ENCODE results near the gene SETD7.

The SETD7 gene

DNA sequence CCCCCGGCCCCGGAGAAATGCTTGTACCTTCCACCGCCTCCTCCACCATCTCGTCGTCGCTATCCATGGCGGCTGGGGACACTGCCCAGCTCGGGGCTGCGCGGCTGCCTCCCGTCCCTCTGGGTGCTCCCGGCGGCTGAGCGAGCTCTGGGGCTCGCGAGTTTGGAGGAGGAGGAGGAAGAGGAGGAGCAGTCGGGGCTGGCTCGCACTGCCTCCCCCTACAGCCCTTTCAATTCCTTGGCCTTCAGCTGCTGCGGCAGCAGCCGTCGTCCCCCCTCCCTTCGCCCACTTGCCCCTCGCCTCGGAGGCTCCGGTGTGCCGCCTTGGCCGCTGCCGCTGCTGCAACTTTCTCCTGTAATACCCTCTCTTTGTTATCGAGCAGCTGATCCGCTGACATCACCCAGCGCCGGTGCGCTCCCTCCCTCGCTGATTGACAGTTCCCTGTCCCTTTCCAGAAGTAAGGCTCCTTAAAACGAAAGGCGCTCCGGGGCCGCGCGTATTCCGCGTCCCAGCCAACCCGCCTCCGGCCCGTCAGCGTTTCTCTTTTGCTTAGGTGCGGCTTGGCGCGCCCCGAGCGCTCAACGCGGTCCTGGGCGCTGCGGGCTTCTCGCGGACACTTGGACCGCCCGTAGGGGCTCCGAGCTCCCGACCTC, at the start of gene SETD7:
Gene SETD7, minus strand, starts transcription at position 149 of the 653 bp plus-strand sequence. Its CDS starts 82 bp downstream, at position 67.
- ATAC-seq: peak; percentile 48
- Mint-ChIP-seq H3K4me1 (peaks cover 69% of the 10 kb centered on the region), H3K4me3 (peak within 1 kb of the TSS; percentile 93 to 97)

DNA sequence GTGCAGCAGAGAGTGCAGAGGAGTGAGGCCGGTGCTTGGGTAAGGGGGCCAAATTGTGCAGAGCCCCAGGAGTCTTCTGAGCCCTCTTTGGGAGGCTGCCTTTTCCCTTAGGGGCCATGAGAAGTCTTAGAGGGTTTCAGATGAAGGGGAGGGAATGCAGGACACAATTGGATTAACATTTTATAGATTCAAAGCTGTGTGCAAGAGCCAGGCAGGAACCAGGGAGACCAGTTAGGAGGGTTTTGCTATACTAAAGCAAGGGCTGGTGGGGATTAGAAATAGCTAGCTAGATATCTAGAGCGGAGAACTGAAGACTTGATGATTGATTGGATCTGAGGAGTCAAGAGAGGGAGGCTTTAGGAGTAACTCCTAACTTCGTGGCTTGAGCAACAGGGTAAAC, 49.5 kb upstream of the SETD7 start:
- no peak for DNase-seq
- peak overlapping the region; percentile 69 to 77 for H3K4me3 Mint-ChIP-seq
- no peak for ATAC-seq
- H3K27me3 Mint-ChIP-seq: peaks cover 17% of the 10 kb centered on the region
- H3K4me1 Mint-ChIP-seq: peaks cover 16% of the 10 kb centered on the region
- no peak overlapping the region for H3K27ac Mint-ChIP-seq
- peaks cover 13 to 18% of the 10 kb centered on the region in 2 donors for H3K9me3 Mint-ChIP-seq

More for the DNA sequence above, at the start of gene SETD7:
- H3K27ac Mint-ChIP-seq: peak within 1 kb of the TSS; percentile 98 to 99
- DNase-seq: peak; percentile 59 to 67
- no peaks in the 10 kb centered on the region for H3K9me3 Mint-ChIP-seq
- H3K27me3 Mint-ChIP-seq: no peaks in the 10 kb centered on the region

DNA sequence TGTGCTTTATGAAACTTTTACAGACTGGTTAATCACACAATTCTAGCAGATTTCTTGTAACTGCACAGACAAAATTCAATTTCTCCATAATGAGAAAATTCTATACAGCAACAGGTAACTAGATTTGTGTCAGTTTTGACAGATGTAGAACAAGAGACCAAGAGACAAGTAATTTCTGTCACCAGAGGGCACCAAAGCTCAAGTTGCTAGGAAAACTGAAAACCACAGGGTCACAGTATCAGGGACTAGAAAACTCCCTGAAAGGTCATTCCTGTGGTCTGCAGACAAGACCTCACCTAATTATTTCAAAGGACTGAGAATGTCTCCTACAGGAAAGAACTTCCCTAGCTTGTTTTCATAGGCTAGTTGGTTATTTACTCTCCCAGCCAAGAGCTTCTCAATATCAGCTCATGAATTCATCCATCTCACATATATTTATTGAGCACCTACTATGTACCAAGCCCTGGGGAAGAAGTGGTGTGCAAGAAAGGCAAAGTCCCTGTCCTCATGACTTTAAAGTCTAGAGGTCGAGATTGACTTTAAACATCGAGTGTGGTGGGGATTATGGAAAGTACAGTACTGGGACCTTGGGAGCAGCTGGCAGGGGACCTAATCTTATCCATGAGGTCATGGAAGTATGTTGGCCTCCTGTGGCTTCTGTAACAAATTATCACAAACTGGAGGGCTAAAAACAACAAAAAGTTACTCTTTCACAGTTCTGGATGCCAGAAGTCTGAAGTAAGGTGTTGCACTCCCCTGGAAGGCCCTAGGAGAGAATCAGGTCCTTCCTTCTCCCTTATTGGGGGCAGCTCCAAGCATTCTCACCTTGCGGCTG, 47.8 kb upstream of the SETD7 start:
- Mint-ChIP-seq H3K4me1 (peaks cover 16% of the 10 kb centered on the region), H3K27ac (no peak overlapping the region), H3K9me3 (peaks cover 13 to 18% of the 10 kb centered on the region in 2 donors), H3K4me3 (no peak overlapping the region), H3K27me3 (peaks cover 17% of the 10 kb centered on the region)
- DNase-seq (no peak), ATAC-seq (peak; percentile 64)

DNA sequence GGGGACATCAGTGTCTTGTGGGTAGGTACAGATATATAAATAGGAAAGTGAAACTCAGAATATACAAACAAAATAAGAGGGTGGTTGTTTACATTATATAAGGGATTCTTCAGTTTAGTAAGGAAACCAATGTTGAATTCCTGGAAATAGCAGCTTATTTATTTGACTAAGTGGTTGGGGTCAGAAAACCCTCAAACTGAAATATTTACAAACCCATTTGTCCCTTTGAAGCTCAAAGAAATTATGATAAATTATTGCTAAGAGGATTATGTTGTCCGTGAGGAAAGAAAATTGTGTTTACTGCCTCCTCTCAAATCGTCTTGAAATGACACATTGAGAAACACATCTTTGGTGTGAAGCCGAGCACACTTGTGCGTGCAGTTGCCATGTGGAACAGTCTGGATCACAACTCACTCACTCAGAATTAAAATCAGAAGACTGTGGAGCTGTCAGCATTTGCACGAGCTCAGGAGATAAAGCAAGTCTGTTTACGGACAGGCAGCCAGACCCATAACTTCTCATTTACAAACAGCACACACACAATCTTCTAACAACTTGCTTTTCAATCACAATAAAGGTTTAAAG, 46.8 kb upstream of the SETD7 start:
- no peak for ATAC-seq

DNA sequence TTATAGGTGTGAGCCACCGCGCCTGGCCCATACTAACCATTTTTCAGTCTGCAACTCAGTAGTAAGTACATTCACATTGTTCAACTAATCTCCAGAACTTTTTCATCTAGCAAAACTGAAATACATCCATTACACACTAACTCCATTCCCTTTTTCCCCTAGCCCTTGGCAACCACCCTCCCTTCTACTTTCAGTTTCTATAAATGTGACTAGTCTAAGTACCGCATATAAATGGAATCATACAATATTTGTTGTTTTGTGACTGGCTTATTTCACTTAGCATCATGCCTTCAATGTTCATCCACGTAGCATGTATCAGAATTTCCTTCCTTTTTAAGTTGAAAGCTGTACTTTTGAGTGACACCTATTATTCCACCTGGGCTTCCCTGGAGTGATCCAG, 44.6 kb upstream of the SETD7 start:
- no peak for ATAC-seq
- no peak overlapping the region for H3K4me3 Mint-ChIP-seq
- DNase-seq: no peak
- no peak overlapping the region for H3K27ac Mint-ChIP-seq
- H3K9me3 Mint-ChIP-seq: peaks cover 2 to 4% of the 10 kb centered on the region in 2 donors
- H3K4me1 Mint-ChIP-seq: peaks cover under 1% of the 10 kb centered on the region
- H3K27me3 Mint-ChIP-seq: peaks cover 14% of the 10 kb centered on the region

More for the DNA sequence above, 46.8 kb upstream of the SETD7 start:
- Mint-ChIP-seq H3K27me3 (peaks cover 17% of the 10 kb centered on the region), H3K4me1 (peaks cover 16% of the 10 kb centered on the region), H3K4me3 (no peak overlapping the region), H3K9me3 (peaks cover 13 to 18% of the 10 kb centered on the region in 2 donors), H3K27ac (no peak overlapping the region)
- no peak for DNase-seq

DNA sequence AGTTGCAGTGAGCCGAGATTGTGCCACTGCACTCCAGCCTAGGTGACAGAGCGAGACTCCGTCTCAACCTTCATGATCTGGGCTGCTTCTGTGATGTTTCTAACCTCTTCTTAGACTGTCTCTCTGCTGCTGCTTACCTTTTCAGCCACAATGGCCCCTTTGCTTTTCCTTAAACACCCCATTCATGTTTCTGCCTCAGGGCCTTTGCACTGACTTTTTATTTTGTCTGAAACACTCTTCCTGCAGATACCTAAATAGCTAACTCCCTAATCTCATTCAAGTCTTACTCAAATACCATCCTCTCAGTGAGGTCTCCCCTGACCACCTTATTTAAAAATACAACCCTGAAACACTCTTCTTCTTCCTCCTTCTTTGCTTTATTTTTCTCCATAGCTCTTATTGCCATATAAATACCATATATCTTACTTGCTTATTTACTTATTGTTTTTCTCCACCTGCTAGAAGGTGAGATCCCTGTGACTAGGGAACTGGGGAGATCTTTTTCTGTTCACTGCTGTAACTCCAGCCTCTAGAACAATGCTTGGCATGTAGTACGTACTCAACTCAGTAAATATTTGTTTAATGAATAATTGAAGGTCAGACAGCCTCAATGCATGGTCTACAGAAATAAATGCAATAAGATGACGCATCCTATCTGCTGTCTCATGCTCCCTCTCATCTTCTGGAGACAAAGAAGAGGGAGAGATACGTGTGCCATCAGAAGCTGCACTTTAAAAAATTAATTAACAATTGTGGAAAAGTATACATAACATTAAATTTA, 43.8 kb upstream of the SETD7 start:
- no peak for DNase-seq
- H3K4me3 Mint-ChIP-seq: no peak overlapping the region
- H3K27me3 Mint-ChIP-seq: peaks cover 6% of the 10 kb centered on the region
- peak overlapping the region in 1 of 2 donors; percentile 3 for H3K27ac Mint-ChIP-seq
- no peak for ATAC-seq
- no peaks in the 10 kb centered on the region for H3K4me1 Mint-ChIP-seq
- no peaks in the 10 kb centered on the region for H3K9me3 Mint-ChIP-seq

DNA sequence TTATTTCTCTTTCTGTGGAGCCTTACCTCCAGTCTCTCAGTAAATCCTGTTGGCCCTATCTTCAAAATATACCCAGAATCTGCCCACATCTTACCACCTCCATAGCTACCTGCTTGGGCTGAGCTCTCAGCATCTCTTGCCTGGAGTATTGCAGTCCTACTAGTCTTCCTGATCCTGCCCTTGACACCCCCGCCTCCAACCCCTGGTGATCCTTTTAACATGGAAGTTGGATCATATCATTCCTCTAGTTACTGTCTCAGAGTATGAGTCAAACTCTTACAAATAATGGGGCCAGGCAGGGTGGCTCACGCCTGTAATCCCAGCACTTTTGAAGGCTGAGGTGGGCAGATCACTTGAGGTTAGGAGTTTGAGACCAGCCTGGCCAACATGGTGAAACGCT, 43.1 kb upstream of the SETD7 start:
- Mint-ChIP-seq H3K4me3 (no peak overlapping the region), H3K27me3 (peaks cover 12% of the 10 kb centered on the region), H3K9me3 (no peaks in the 10 kb centered on the region), H3K27ac (peak overlapping the region in 1 of 2 donors; percentile 1), H3K4me1 (no peaks in the 10 kb centered on the region)
- no peak for DNase-seq
- no peak for ATAC-seq

DNA sequence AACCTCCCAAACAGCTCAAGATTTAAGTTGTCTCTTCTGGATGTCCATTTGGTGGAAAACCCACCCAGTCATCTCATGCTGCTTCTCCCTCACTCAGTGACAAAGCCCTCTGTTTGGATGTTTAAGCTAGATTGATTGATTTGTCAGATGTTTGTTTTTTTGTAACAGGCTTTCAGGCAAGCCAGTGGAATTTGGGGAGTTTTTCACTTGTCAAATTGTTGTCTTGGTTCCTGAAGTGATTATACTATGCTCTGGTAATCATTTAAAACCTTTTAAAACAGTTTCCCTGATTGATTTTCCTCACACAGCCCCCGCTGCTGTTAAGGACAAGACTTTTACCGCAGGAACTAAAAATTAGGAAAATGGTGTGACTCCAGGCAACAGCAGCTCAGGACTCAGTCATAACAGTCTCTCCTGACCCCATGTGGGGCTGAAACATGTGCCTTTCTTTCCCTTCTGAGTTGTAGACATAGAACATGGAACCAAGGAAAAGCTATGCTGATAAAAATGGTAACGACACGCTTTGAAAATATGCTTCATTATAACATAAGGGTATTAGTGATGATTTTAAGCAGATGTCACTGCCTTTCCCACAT, 40.8 kb upstream of the SETD7 start:
- no peaks in the 10 kb centered on the region for H3K4me1 Mint-ChIP-seq

DNA sequence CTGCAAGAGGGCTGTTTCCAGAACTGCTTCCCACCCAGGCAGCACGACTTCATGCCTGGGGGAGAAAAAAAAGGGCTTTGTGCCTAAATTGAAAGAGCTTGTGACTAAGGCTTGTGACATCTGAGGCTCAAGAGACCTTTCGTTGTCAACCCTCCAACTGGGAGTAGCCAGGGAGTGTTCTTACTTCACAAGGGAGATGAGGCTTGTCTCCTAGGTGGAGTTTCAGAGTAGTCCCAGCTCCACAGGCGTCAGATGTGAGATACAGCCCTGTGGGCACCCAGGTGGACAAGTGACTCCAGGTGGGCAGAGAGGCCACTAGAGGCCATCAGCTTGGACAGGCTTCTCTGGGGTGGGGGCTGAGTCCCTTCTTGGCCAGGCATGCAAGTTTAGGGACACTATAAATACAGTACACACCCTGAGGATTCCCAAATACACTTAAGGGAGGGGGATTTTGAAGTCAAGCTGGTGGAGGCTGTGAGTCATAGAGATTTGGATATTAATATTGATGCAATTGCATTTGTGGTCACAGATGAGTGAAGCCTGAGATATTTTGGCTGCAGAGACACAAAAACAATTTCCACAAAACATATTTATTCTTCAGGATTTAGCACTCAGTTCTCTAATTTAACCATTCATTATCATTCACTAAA, 40.1 kb upstream of the SETD7 start:
- ATAC-seq (no peak), DNase-seq (no peak)

More for the DNA sequence above, 40.8 kb upstream of the SETD7 start:
- H3K4me3 Mint-ChIP-seq: no peak overlapping the region
- peak overlapping the region in 1 of 2 donors; percentile 29 for H3K27ac Mint-ChIP-seq
- ATAC-seq: no peak
- H3K27me3 Mint-ChIP-seq: peaks cover 12% of the 10 kb centered on the region
- no peak for DNase-seq
- no peaks in the 10 kb centered on the region for H3K9me3 Mint-ChIP-seq

DNA sequence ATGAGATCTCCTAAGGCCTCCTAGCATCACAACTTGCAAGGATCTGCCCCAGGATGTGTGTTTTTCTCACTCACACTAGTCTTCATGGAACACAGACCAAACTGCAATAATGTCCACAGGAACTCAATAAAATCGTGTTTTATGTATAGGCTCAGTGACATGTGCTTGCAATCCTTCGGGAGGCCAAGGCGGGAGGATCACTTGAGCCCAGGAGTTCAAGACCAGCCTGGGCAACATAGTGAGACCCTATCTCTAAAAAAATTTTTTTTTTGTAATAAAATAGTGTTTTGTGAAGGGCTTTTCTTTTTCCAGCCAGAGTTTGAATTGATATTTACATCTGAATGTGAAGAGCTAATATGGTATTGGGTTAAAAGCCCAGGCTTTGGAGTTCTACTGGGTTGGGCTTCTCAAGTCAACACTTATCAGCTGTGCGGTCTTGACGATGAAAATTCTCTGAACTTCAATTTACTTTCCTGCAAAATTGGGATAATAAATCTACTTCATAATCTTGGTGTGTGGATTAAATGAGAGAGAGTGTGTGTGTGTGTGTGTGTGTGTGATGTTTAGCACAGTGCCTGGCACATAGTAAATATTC, 38.7 kb upstream of the SETD7 start:
- no peak for ATAC-seq
- H3K4me3 Mint-ChIP-seq: no peak overlapping the region
- DNase-seq: no peak
- no peaks in the 10 kb centered on the region for H3K4me1 Mint-ChIP-seq
- no peak overlapping the region for H3K27ac Mint-ChIP-seq
- no peaks in the 10 kb centered on the region for H3K9me3 Mint-ChIP-seq
- H3K27me3 Mint-ChIP-seq: peaks cover 12% of the 10 kb centered on the region

More for the DNA sequence above, 40.1 kb upstream of the SETD7 start:
- Mint-ChIP-seq H3K4me1 (no peaks in the 10 kb centered on the region), H3K27ac (no peak overlapping the region), H3K4me3 (no peak overlapping the region), H3K9me3 (no peaks in the 10 kb centered on the region), H3K27me3 (peaks cover 12% of the 10 kb centered on the region)

DNA sequence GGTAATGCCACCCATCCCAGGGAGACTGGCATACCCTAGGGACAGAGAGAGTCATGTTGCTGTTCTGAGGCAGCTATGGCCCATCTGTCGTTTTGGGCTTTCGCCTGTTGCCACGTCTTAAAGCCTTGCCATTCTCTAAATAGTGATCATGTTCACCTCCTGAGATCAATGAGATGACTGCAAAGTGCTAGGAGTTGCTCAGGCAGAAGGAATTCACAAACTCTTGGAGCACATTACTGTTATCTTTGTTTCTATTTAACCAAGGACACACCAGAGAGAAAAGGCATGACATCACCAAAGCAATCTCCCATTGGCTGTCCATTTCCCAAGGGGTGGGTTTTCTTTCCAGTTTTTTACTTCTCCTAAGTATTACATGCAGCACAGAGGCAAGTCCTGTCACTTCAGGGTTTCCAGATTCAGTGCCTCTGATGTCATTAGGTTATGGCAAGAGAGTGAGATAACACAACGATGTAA, 37.1 kb upstream of the SETD7 start:
- no peak for DNase-seq
- no peak overlapping the region for H3K27ac Mint-ChIP-seq
- peaks cover 7 to 9% of the 10 kb centered on the region in 2 donors for H3K9me3 Mint-ChIP-seq
- no peaks in the 10 kb centered on the region for H3K4me1 Mint-ChIP-seq
- H3K27me3 Mint-ChIP-seq: peaks cover 12% of the 10 kb centered on the region
- no peak overlapping the region for H3K4me3 Mint-ChIP-seq
- no peak for ATAC-seq

DNA sequence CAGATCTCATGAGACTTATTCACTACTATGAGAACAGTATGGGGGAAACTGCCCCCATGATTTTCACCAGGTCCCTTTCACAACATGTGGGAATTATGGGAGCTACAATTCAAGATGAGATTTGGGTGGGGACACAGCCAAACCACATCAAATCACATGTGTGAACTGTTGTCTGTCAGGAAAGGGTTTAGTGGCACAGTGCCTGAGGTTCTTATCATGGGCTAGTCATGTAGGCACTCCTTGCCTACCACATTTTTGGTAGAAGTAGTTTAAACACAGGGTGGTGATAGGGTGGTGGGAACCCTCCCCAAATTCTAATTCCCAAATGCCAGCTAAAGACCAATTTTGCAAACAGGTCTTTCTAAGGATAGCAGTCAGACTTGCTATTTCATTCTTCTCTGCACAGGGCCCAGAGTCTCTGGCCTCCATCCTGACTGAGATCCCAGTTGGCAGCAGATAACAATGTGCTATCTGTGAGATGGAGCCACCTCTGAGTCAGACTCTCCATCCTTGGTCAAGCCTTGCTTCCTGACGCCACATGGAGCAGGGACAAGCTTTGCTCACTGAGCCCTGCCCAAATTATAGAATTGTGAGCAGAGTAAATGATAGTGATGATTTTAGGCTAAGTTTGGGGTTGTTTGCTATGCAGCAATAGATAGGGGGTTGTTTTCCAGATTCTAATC, 33.5 kb upstream of the SETD7 start:
- ATAC-seq: no peak
- no peak for DNase-seq
- peaks cover 15% of the 10 kb centered on the region for H3K27me3 Mint-ChIP-seq
- no peak overlapping the region for H3K27ac Mint-ChIP-seq
- H3K4me1 Mint-ChIP-seq: no peaks in the 10 kb centered on the region
- H3K9me3 Mint-ChIP-seq: peaks cover 7 to 9% of the 10 kb centered on the region in 2 donors
- H3K4me3 Mint-ChIP-seq: no peak overlapping the region

DNA sequence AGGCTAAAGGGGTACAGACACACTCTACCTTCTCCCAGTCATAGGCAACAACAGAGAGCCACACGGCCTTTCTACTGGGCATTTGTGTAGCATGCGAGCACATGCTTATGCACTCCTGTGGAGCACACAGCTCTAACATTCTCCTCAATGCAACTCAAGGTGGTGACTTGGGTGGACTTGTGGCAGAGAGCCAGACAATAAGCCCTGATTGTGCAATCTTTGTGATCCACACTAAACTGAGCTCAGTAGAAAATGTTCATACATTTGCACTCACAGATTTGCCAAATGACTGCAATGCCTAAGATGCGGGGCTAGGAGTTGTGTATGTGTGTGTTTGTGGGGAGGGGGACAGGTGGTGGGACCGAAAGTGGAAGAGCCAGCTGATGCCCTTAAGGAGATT, 31.4 kb upstream of the SETD7 start:
- H3K27ac Mint-ChIP-seq: no peak overlapping the region
- ATAC-seq (no peak), DNase-seq (no peak)
- no peaks in the 10 kb centered on the region for H3K4me1 Mint-ChIP-seq
- H3K4me3 Mint-ChIP-seq: no peak overlapping the region
- H3K9me3 Mint-ChIP-seq: peaks cover 7 to 9% of the 10 kb centered on the region in 2 donors
- peaks cover 21% of the 10 kb centered on the region for H3K27me3 Mint-ChIP-seq

DNA sequence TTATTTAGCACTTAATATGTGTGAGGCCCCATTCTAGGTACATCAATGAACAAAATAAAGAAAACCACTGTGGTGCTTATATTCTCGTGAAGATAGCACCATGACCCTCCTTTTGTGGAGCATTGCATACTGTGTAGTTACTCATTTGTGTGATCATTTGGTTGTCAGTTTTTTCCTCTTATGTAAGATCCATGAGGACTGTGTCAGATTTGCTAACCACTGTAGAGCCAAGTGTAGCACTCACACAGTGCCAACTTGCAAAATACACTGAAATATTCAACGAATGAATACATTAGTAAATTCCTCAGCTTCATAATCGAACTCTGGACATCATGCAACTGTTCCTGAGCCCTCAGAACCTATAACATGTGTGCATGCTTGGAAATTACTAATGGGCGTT, 29.5 kb upstream of the SETD7 start:
- Mint-ChIP-seq H3K4me3 (no peak overlapping the region), H3K9me3 (peaks cover 7 to 9% of the 10 kb centered on the region in 2 donors), H3K27ac (no peak overlapping the region), H3K27me3 (peaks cover 21% of the 10 kb centered on the region), H3K4me1 (no peaks in the 10 kb centered on the region)
- ATAC-seq (no peak), DNase-seq (no peak)
